Ovary (tissue), 9 donors: ENCODE results near the gene PLXDC2. TPM values are rescaled to one million over a fixed set of nuclear protein-coding genes. Genes with fewer than 3 reads are reported as not detected.

Source experiments
- DNase-seq, 5 donors: peaks; one replicate each; pipeline ENCODE4 v3.0.0-alpha.2; 2019 to 2020
- H3K27ac ChIP-seq, 2 donors: fragments of 200-600 bp; one replicate each; pipeline versions ENCODE4 v1.5.1 to v1.8.0; 2019 to 2022
- H3K27me3 ChIP-seq: fragments of 200-600 bp; one replicate; pipeline ENCODE4 v1.8.0; 2022
- H3K36me3 ChIP-seq: fragments of 200-600 bp; sonication (generic); one replicate; pipeline ENCODE4 v1.5.1; 2019
- H3K4me1 ChIP-seq: one replicate; pipeline ENCODE4 v1.8.1; 2013; ENCODE audit warnings: mild to moderate bottlenecking, moderate library complexity; ENCODE audit not compliant: insufficient read depth
- H3K4me3 ChIP-seq: fragments of 200-600 bp; sonication (generic); one replicate; pipeline ENCODE4 v1.5.1; 2017
- H3K9me3 ChIP-seq, 2 donors: fragments of 200-600 bp in 1 of 2; sonication (generic) in 1 of 2; one replicate each; pipeline versions ENCODE4 v1.5.1 to v1.8.1; 2013 to 2019; ENCODE audit warnings: mild to moderate bottlenecking in 1 of 2, moderate library complexity in 1 of 2
- EP300 ChIP-seq: sonication (generic); formaldehyde crosslinking; IDR thresholded peaks from one replicate; pipeline ENCODE4 v1.6.1; 2017; ENCODE audit warnings: antibody characterized with exemption
- POLR2A ChIP-seq: fragments of 450-650 bp; IDR thresholded peaks from one replicate; pipeline ENCODE4 v1.6.1; 2017; ENCODE audit warnings: antibody characterized with exemption, mild to moderate bottlenecking, moderate library complexity
- WGBS, 3 donors: extraction: QIAGEN DNeasy Blood & Tissue Kit in 1 of 3; methylation state at CpG; one replicate each; pipeline versions ENCODE4 v1.1.5 to v1.1.7; 2013 to 2017; 5-methylcytosine and 5-hydroxymethylcytosine counted together
- intact Hi-C, 4 donors: fragments of 100-400 bp; cut with DNase I; formaldehyde crosslinking; loops; one replicate each; pipeline versions ENCODE4 v1.11.0 to v1.15.1; 2022 to 2023
- polyA plus RNA-seq, 2 donors: library from polyadenylated mRNA; stranded (reverse); fragments of 200-250 nt in 1 of 2; fragments of 350-450 nt in 1 of 2; fragmentation: Illumina TruSeq in 1 of 2; extraction: RNeasy Lipid Tissue Mini Kit (QIAGEN cat#74804) in 1 of 2; gene quantifications; one replicate each; pipeline ENCODE4 v1.2.3, GENCODE V29; 2013 to 2014
- total RNA-seq, 7 donors: library from RNA; depleted of rRNA in 2 of 7; stranded (reverse); fragments of >200 nt in 2 of 7; fragmentation: NEBNext Ultra II Directional in 3 of 7; extraction: Animal tissue kit (Norgen Biotek cat#: 25700) in 3 of 7; gene quantifications; one replicate each; pipeline versions ENCODE4 v1.1.0 to v1.2.4, GENCODE V29; 2016 to 2023
- TF ChIP-seq, protein P1 (sequence below), 3 donors: fragments of 450-650 bp in 2 of 3; fragments of 200-600 bp in 1 of 3; IDR thresholded peaks; one replicate each; pipeline versions ENCODE4 v1.5.1 to v1.8.0; 2016 to 2022; ENCODE audit warnings: antibody characterized with exemption in 3 of 3, mild to moderate bottlenecking in 1 of 3
- donor health status: DM: no; HTN: no; CAD: no; lungs with moderate emphysema.
- donor health status: DM: no; HTN: no; CAD: no.
- donor health status: Bipolar disorder and iron deficiency.
- donor health status: DM: yes; HTN: yes; CAD: no.
- donor health status: DM: no; HTN: no; CAD: no.
- donor health status: DM: yes; HTN: yes; CAD: no.

The PLXDC2 gene
- total and polyA plus RNA-seq, 9 donors, result 13.6 to 76.0 (median 38.0) TPM

- peaks cover 16% of the 10 kb centered on the region for H3K4me1 ChIP-seq
- H3K9me3 ChIP-seq, result no peaks in the 10 kb centered on the region
- no peak overlapping the region for H3K4me3 ChIP-seq
- no peaks in the 10 kb centered on the region for H3K27me3 ChIP-seq
- no peak overlapping the region for H3K27ac ChIP-seq
- no peaks in the 10 kb centered on the region for H3K36me3 ChIP-seq
- TF ChIP-seq, protein P1, sequence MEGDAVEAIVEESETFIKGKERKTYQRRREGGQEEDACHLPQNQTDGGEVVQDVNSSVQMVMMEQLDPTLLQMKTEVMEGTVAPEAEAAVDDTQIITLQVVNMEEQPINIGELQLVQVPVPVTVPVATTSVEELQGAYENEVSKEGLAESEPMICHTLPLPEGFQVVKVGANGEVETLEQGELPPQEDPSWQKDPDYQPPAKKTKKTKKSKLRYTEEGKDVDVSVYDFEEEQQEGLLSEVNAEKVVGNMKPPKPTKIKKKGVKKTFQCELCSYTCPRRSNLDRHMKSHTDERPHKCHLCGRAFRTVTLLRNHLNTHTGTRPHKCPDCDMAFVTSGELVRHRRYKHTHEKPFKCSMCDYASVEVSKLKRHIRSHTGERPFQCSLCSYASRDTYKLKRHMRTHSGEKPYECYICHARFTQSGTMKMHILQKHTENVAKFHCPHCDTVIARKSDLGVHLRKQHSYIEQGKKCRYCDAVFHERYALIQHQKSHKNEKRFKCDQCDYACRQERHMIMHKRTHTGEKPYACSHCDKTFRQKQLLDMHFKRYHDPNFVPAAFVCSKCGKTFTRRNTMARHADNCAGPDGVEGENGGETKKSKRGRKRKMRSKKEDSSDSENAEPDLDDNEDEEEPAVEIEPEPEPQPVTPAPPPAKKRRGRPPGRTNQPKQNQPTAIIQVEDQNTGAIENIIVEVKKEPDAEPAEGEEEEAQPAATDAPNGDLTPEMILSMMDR (IDR thresholded peaks at IDR 0.05), result no peak
- TF ChIP-seq POLR2A, result no peak
- WGBS, 3 donors, result 78 to 86% (median 81%) methylated on average over 3 of the region's 3 CpGs
- intact Hi-C loops, result loop anchor here in 1 of 4 donors (10.0 kb wide), 1 partner anchor 1491 kb away; no protein-coding TSS in a partner anchor
- DNase-seq, result peak in 3 of 5 donors; percentile 26 to 44 (median 27)
Observed at GRCh38 chr10:20004087-20004523, 187.9 kb downstream of the PLXDC2 start.

DNA sequence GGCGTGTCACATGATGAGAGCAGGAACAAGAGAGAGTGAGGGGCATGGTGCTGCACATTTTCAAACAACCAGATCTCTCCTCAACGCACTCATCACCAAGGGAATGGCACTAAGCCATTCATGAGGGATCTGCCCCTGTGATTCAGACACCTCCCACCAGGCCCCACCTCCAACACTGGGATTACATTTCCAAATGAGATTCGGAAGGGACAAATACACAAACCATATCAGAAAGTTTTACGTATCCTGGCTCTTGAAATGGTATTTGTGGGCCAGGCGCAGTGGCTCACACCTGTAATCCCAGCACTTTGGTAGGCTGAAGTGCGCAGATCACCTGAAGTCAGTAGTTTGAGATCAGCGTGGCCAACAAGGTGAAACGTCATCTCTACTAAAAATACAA, 189.4 kb downstream of the PLXDC2 start:
- no peak for DNase-seq
- Histone ChIP-seq H3K36me3 (no peaks in the 10 kb centered on the region), H3K4me1 (peaks cover 16% of the 10 kb centered on the region), H3K9me3 (no peaks in the 10 kb centered on the region), H3K27me3 (no peaks in the 10 kb centered on the region), H3K4me3 (no peak overlapping the region), H3K27ac (no peak overlapping the region)
- TF ChIP-seq, protein P1 (IDR thresholded peaks at IDR 0.05), result no peak
- no peak for TF ChIP-seq EP300
- TF ChIP-seq POLR2A, result no peak
- 72 to 82% (median 73%) methylated on average over 8 of the region's 8 CpGs for WGBS, 3 donors
- intact Hi-C loops, result loop anchor here in 1 of 4 donors (10.0 kb wide), 1 partner anchor 1489 kb away; no protein-coding TSS in a partner anchor

DNA sequence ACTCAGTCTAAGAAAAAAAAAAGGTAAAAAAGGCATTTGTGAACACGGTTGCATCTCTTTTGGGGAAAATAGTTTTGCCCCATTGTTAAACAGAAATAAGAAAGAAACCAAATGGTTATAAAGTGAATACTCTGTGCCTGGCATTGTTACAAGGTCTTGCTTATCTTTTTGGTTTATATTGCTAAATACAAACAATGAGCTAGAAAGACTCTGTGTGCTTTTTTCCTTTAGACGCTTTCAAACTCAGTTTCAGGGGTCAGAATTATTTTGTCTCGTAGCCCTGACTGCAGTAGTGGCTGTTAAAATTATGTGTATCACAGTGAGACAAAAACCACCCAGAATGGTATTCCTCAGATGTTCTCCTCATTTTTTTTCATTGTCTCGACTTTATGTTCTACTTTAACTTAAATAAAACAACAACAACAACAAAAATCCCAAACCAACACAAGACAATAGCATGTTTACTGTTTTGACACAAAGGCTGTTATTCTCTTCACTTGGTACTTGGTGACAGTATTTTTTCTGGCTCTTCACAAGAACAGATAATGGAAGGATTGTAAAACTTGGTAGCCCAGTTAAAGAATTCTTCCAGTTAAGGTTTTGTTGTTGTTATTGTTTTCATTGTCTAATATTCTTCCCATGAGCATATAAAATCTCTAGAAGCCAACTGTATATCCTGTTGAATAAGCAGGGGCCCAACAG, 190.1 kb downstream of the PLXDC2 start:
- H3K36me3 ChIP-seq, result no peaks in the 10 kb centered on the region
- no peak for DNase-seq
- peaks cover 16% of the 10 kb centered on the region for H3K4me1 ChIP-seq
- H3K27me3 ChIP-seq, result no peaks in the 10 kb centered on the region
- H3K9me3 ChIP-seq, result no peaks in the 10 kb centered on the region
- no peak overlapping the region for H3K27ac ChIP-seq
- 6 to 22% (median 8%) methylated on average over 4 of the region's 4 CpGs for WGBS, 3 donors
- intact Hi-C loops, result loop anchor here in 1 of 4 donors (10.0 kb wide), 1 partner anchor 1488 kb away; no protein-coding TSS in a partner anchor
- H3K4me3 ChIP-seq, result no peak overlapping the region
- TF ChIP-seq POLR2A, result no peak
- TF ChIP-seq, protein P1 (IDR thresholded peaks at IDR 0.05), result no peak
- no peak for TF ChIP-seq EP300

DNA sequence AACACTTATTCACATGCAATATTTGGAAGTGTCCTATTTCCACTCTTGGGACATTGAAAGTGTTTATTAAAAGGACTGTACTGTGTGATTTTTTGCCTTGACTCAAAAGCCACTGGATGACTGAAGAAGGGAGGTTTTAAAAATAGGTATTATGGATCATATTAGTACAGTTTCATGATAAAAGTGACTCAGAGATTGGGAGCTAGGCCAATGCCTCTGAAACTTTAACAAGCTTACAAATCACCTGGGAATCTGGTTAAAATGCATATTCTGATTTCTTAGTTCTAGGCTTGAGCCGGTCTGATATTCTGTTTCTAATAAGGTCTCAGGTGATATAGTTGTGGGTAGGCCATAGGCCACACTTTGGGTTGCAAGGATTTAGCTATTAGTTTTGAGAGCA, 191.2 kb downstream of the PLXDC2 start:
- WGBS, 3 donors, result 48 to 68% (median 62%) methylated on average over 1 of the region's 1 CpG
- peaks cover 16% of the 10 kb centered on the region for H3K4me1 ChIP-seq

More for the DNA sequence above, 191.2 kb downstream of the PLXDC2 start:
- no peak for DNase-seq
- no peak overlapping the region for H3K4me3 ChIP-seq
- no peaks in the 10 kb centered on the region for H3K36me3 ChIP-seq
- TF ChIP-seq, protein P1 (IDR thresholded peaks at IDR 0.05), result no peak
- TF ChIP-seq EP300 (no peak), POLR2A (no peak)
- no peak overlapping the region for H3K27ac ChIP-seq
- no peaks in the 10 kb centered on the region for H3K9me3 ChIP-seq
- H3K27me3 ChIP-seq, result no peaks in the 10 kb centered on the region
- intact Hi-C loops, result loop anchor here in 1 of 4 donors (10.0 kb wide), 1 partner anchor 1487 kb away; no protein-coding TSS in a partner anchor
